ENCODE results near the gene THSD4.

The THSD4 gene

DNA sequence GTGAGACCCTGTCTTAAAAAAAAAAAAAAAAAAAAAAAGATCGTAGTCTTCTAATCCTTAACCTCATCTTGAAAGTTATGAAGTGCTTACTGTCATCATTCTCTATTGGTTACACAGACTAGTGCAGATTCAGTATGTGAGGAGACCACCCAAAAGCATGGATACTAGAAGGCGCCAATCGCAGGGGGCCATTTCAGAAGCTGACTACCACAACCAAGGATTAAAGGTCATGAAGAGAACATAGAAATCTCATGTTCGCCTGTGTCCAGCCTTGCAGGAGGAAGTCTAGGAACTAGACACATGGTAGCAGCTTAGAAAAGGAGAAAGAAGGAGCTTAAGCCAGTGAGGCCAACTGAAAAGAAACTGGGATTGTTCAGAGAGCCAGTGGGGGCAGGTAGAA, 207.8 kb downstream of the THSD4 start:
- Histone ChIP-seq H3K9me3 (ENCODE audit: control insufficient read depth in 5 of 5, low read length in 5 of 5) (no peaks in the 10 kb centered on the region), H3K27ac (ENCODE audit: low read depth, low read length) (no peak overlapping the region)

DNA sequence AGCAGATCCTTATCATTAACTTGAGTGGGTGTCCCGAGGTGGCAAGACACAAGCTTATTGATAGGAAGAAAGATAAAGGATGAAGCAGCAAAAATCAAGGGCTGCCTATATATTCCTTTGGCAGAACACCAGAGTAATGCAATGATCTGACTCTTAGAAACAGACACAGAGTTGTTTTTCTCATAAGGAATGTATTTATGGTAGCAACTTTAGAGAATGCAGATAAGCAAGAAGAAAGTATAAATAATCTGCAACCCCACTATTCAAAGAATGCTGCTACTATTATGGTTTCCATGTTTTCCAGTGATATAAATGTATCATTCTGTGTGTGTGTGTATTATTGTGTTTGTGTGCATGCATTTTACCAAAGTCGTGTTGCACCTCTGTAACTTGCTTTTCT, 208.3 kb downstream of the THSD4 start:
- Histone ChIP-seq H3K9me3 (ENCODE audit: control insufficient read depth in 5 of 5, low read length in 5 of 5) (no peaks in the 10 kb centered on the region), H3K36me3 (ENCODE audit: control insufficient read depth in 5 of 5, insufficient read depth in 5 of 5, low read length in 5 of 5) (no peaks in the 10 kb centered on the region), H3K9ac (ENCODE audit: low read length in 5 of 5) (no peak overlapping the region), H3K27me3 (ENCODE audit: control insufficient read depth in 5 of 5, insufficient read depth in 4 of 5, low read length in 5 of 5) (no peaks in the 10 kb centered on the region), H3K4me3 (ENCODE audit: low read depth in 1 of 5, low read length in 5 of 5) (no peak overlapping the region), H3K4me1 (ENCODE audit: control insufficient read depth in 5 of 5, insufficient read depth in 5 of 5, low read length in 5 of 5) (no peaks in the 10 kb centered on the region), H3K27ac (ENCODE audit: low read depth, low read length) (no peak overlapping the region)

More for the DNA sequence above, 207.8 kb downstream of the THSD4 start:
- H3K4me3 ChIP-seq (ENCODE audit: low read depth in 1 of 5, low read length in 5 of 5): no peak overlapping the region
- H3K4me1 ChIP-seq (ENCODE audit: control insufficient read depth in 5 of 5, insufficient read depth in 5 of 5, low read length in 5 of 5): no peaks in the 10 kb centered on the region
- H3K9ac ChIP-seq (ENCODE audit: low read length in 5 of 5): no peak overlapping the region
- H3K27me3 ChIP-seq (ENCODE audit: control insufficient read depth in 5 of 5, insufficient read depth in 4 of 5, low read length in 5 of 5): no peaks in the 10 kb centered on the region
- no peaks in the 10 kb centered on the region for H3K36me3 ChIP-seq (ENCODE audit: control insufficient read depth in 5 of 5, insufficient read depth in 5 of 5, low read length in 5 of 5)

DNA sequence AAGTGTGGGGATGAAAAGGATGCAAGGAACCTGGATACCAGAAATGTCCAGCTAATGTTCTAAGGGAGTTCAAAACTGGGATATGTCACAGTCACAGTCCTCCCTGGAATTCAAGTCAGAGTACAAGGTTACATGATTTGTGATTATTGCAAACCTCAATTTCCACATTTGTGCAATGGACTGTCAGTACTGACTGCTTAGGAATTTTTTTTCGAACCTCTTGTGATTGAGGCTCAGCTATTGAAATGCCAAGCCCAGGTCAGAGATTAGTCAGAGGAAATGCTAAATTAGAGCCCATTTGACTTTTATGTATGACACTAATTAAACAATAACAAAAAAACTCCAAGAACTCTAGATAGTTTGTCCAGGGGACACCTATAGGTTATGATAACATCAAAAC, 210.2 kb downstream of the THSD4 start:
- H3K4me3 ChIP-seq (ENCODE audit: low read depth in 1 of 5, low read length in 5 of 5): no peak overlapping the region
- H3K9me3 ChIP-seq (ENCODE audit: control insufficient read depth in 5 of 5, low read length in 5 of 5): no peaks in the 10 kb centered on the region
- no peaks in the 10 kb centered on the region for H3K4me1 ChIP-seq (ENCODE audit: control insufficient read depth in 5 of 5, insufficient read depth in 5 of 5, low read length in 5 of 5)
- no peak overlapping the region for H3K27ac ChIP-seq (ENCODE audit: low read depth, low read length)
- no peak overlapping the region for H3K9ac ChIP-seq (ENCODE audit: low read length in 5 of 5)
- no peaks in the 10 kb centered on the region for H3K27me3 ChIP-seq (ENCODE audit: control insufficient read depth in 5 of 5, insufficient read depth in 4 of 5, low read length in 5 of 5)
- H3K36me3 ChIP-seq (ENCODE audit: control insufficient read depth in 5 of 5, insufficient read depth in 5 of 5, low read length in 5 of 5): no peaks in the 10 kb centered on the region

DNA sequence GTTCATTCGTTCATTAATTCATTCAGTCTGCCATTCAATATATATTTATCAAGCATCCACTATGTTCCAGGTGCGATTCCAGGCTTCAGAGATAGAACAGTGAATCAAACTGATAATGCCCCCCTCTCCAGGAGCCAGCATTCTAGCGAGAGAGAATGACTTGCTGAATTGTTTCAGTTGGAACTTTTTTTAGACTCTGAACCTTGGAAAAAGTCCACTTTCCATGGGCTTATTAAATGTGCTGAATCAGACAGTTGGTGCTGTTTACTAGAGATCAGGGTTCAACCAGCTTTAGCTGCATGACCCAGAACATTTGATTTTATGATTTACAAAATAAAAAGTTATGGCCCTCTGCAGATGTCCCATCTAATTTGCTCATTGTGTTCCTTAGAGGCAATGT, 213.2 kb downstream of the THSD4 start:
- no peaks in the 10 kb centered on the region for H3K36me3 ChIP-seq (ENCODE audit: control insufficient read depth in 5 of 5, insufficient read depth in 5 of 5, low read length in 5 of 5)
- H3K9me3 ChIP-seq (ENCODE audit: control insufficient read depth in 5 of 5, low read length in 5 of 5): no peaks in the 10 kb centered on the region
- H3K4me3 ChIP-seq (ENCODE audit: low read depth in 1 of 5, low read length in 5 of 5): no peak overlapping the region
- H3K27me3 ChIP-seq (ENCODE audit: control insufficient read depth in 5 of 5, insufficient read depth in 4 of 5, low read length in 5 of 5): no peaks in the 10 kb centered on the region
- peaks cover 0 to 3% (median 1%) of the 10 kb centered on the region in 5 donors for H3K4me1 ChIP-seq (ENCODE audit: control insufficient read depth in 5 of 5, insufficient read depth in 5 of 5, low read length in 5 of 5)
- no peak overlapping the region for H3K27ac ChIP-seq (ENCODE audit: low read depth, low read length)
- H3K9ac ChIP-seq (ENCODE audit: low read length in 5 of 5): no peak overlapping the region

DNA sequence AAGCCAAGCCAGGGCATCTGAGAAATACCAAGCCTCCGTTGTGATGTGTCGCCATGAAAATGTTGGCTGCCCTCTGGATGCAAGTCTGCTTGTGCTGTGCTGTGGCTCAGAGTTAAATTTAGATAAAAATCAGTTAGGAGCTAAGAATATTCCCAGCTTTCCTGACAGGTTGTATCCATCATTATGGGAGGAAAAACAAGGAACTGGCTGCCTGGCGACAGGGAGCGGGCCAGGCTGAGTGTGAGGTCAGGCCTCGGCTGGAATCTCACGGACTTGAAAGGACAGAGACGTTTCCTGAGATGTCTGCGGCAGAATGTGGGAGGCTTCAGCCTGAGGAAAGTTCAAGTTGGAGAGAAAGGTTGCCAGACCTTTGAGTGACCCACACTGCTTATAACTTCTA, 213.8 kb downstream of the THSD4 start:
- H3K9me3 ChIP-seq (ENCODE audit: control insufficient read depth in 5 of 5, low read length in 5 of 5): no peaks in the 10 kb centered on the region
- H3K36me3 ChIP-seq (ENCODE audit: control insufficient read depth in 5 of 5, insufficient read depth in 5 of 5, low read length in 5 of 5): no peaks in the 10 kb centered on the region
- H3K4me3 ChIP-seq (ENCODE audit: low read depth in 1 of 5, low read length in 5 of 5): no peak overlapping the region
- H3K4me1 ChIP-seq (ENCODE audit: control insufficient read depth in 5 of 5, insufficient read depth in 5 of 5, low read length in 5 of 5): peaks cover 0 to 9% (median 4%) of the 10 kb centered on the region in 5 donors
- no peak overlapping the region for H3K27ac ChIP-seq (ENCODE audit: low read depth, low read length)
- no peak overlapping the region for H3K9ac ChIP-seq (ENCODE audit: low read length in 5 of 5)
- H3K27me3 ChIP-seq (ENCODE audit: control insufficient read depth in 5 of 5, insufficient read depth in 4 of 5, low read length in 5 of 5): no peaks in the 10 kb centered on the region

DNA sequence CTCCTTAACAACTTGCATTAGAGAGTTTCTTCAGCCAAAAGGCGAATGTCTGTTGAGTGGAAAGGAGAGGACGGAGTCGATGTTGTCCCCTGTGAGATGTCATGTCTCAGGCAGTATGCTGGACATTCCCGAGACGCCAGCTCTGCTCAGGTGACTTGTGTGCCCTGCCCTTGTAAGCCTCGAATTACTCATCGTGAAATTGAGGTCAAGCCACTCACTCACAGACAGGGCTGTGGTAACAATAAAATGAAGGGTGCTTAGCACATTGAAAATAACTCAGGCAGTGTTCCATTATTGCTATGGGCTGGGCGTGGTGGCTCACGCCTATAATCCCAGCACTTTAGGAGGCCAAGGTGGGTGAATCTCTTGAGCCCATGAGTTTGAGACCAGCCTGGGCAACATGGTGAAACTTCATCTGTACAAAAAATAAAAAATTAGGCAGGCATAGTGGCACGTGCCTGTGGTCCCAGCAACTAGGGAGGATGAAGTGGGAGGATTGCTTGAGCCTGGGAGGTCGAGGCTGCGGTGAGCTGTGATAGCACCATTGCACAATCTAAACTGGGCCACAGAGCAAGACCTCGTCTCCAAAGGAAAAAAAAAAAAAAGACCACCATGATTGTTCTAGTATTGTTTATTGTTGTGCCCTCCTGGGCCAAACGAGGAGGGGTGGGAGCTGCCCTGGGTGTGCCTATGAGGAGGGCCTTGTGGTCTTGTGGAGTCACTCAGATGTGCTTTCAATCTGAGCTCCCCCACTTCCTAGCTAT, 214.4 kb downstream of the THSD4 start:
- no peak overlapping the region for H3K9ac ChIP-seq (ENCODE audit: low read length in 5 of 5)
- peaks cover 0 to 15% (median 8%) of the 10 kb centered on the region in 5 donors for H3K4me1 ChIP-seq (ENCODE audit: control insufficient read depth in 5 of 5, insufficient read depth in 5 of 5, low read length in 5 of 5)
- H3K36me3 ChIP-seq (ENCODE audit: control insufficient read depth in 5 of 5, insufficient read depth in 5 of 5, low read length in 5 of 5): no peaks in the 10 kb centered on the region
- no peak overlapping the region for H3K27ac ChIP-seq (ENCODE audit: low read depth, low read length)
- no peaks in the 10 kb centered on the region for H3K9me3 ChIP-seq (ENCODE audit: control insufficient read depth in 5 of 5, low read length in 5 of 5)
- H3K4me3 ChIP-seq (ENCODE audit: low read depth in 1 of 5, low read length in 5 of 5): no peak overlapping the region
- H3K27me3 ChIP-seq (ENCODE audit: control insufficient read depth in 5 of 5, insufficient read depth in 4 of 5, low read length in 5 of 5): no peaks in the 10 kb centered on the region

DNA sequence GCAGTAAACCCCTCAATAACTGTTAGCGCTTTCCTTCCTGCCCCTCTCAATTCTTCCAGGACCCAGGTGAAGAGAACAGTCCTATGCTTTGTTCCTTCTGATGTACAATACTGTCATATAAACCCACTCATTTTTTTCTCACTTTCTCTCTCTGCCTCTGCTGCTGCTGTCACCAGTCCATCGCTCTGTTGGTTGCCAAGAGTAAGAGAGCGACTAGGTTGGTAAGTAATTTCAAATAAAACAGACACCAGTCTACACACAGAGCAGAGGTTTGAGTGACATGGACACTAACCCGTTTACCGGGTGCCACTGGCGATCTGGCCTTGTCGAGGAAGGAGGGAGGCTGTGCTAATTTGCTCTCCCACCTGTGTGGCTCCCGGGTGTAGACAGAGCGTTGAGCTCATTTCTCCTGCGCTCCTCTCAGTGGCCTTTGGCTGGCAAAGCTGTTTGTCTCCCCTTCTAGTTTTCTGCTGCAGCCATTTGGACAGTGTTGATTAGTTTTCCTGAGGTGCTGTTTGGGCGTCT, 215.4 kb downstream of the THSD4 start:
- Histone ChIP-seq H3K9ac (ENCODE audit: low read length in 5 of 5) (no peak overlapping the region), H3K4me1 (ENCODE audit: control insufficient read depth in 5 of 5, insufficient read depth in 5 of 5, low read length in 5 of 5) (peaks cover 0 to 18% (median 9%) of the 10 kb centered on the region in 5 donors), H3K36me3 (ENCODE audit: control insufficient read depth in 5 of 5, insufficient read depth in 5 of 5, low read length in 5 of 5) (no peaks in the 10 kb centered on the region), H3K4me3 (ENCODE audit: low read depth in 1 of 5, low read length in 5 of 5) (no peak overlapping the region), H3K9me3 (ENCODE audit: control insufficient read depth in 5 of 5, low read length in 5 of 5) (no peaks in the 10 kb centered on the region), H3K27me3 (ENCODE audit: control insufficient read depth in 5 of 5, insufficient read depth in 4 of 5, low read length in 5 of 5) (no peaks in the 10 kb centered on the region), H3K27ac (ENCODE audit: low read depth, low read length) (no peak overlapping the region)

DNA sequence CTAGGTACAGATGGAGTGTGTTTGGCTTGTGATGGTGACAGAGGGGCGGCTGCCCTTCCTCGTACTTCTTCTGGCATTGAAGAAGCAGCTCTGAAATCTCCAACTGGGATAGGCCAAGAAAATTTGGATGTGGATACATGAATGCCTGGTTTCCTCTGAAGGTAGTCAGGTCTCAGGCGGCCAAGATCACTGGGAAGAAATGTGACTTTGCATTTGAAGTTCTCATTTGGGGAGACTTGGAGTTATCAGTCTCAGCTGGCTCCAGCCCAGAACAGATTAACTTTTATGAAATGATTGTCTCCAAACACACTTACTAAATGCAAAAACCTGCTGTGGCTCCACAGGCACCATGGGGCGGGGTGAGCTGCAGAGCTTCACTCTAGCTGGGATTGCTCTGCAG, 215.9 kb downstream of the THSD4 start:
- H3K9me3 ChIP-seq (ENCODE audit: control insufficient read depth in 5 of 5, low read length in 5 of 5): no peaks in the 10 kb centered on the region
- H3K9ac ChIP-seq (ENCODE audit: low read length in 5 of 5): no peak overlapping the region
- H3K27ac ChIP-seq (ENCODE audit: low read depth, low read length): no peak overlapping the region
- peaks cover 0 to 18% (median 9%) of the 10 kb centered on the region in 5 donors for H3K4me1 ChIP-seq (ENCODE audit: control insufficient read depth in 5 of 5, insufficient read depth in 5 of 5, low read length in 5 of 5)
- no peaks in the 10 kb centered on the region for H3K36me3 ChIP-seq (ENCODE audit: control insufficient read depth in 5 of 5, insufficient read depth in 5 of 5, low read length in 5 of 5)
- H3K4me3 ChIP-seq (ENCODE audit: low read depth in 1 of 5, low read length in 5 of 5): no peak overlapping the region
- no peaks in the 10 kb centered on the region for H3K27me3 ChIP-seq (ENCODE audit: control insufficient read depth in 5 of 5, insufficient read depth in 4 of 5, low read length in 5 of 5)

DNA sequence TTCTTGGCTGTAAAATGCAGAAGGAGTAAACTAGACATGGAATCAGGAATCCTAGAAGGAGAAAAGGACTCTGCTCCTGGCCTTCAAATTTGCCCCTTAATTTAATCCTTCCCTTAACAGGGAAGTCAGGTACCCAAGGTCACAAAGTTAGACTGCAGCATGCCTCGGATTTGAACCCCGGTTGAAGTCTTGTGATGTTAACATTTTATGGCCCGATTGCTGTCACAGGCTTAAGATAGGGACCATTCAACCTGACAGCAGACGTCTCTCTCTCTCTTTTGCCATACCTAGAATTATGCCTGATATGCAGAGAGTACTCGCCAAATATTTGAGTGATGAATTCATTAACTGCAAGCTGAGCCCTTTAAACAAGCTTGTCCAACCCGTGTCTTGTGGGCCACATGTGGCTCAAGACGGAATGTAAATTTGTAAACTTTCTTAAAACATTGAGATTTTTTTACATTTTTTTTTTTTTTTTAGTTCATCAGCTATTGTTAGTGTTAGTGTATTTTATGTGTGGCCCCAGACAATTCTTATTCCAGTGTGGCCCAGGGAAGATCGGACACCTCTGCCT, 217.2 kb downstream of the THSD4 start:
- H3K36me3 ChIP-seq (ENCODE audit: control insufficient read depth in 5 of 5, insufficient read depth in 5 of 5, low read length in 5 of 5): no peaks in the 10 kb centered on the region
- H3K9ac ChIP-seq (ENCODE audit: low read length in 5 of 5): no peak overlapping the region
- no peaks in the 10 kb centered on the region for H3K9me3 ChIP-seq (ENCODE audit: control insufficient read depth in 5 of 5, low read length in 5 of 5)
- no peaks in the 10 kb centered on the region for H3K27me3 ChIP-seq (ENCODE audit: control insufficient read depth in 5 of 5, insufficient read depth in 4 of 5, low read length in 5 of 5)
- H3K4me1 ChIP-seq (ENCODE audit: control insufficient read depth in 5 of 5, insufficient read depth in 5 of 5, low read length in 5 of 5): peaks cover 0 to 18% (median 9%) of the 10 kb centered on the region in 5 donors
- no peak overlapping the region for H3K4me3 ChIP-seq (ENCODE audit: low read depth in 1 of 5, low read length in 5 of 5)
- H3K27ac ChIP-seq (ENCODE audit: low read depth, low read length): no peak overlapping the region

DNA sequence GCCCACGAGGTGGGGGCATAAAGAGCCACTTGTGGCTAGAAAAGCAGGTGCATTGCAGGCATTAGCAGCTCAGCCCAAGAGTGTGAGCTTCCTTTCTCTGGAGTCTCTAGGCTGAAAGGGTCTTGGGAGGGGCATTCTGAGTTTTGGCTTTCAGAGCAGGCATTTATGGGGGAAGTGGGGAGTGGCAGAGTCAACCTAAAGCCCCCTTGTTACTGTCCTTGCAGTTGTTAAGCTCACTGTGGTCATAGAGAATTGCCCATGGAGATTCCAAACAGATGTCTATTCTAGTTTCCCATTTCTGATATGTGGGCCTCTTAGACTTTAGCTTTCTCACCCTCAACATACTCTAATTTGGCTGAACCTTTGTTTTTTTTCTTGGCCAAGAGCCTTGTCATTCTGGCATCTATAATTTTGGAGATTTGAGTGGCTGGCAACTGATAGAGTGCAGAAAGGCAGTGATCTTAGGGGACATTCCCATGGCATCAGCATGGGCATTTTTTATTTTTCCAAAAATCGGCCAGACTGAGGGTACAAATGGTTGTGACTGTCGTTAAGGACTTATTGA, 217.9 kb downstream of the THSD4 start:
- peaks cover 0 to 18% (median 9%) of the 10 kb centered on the region in 5 donors for H3K4me1 ChIP-seq (ENCODE audit: control insufficient read depth in 5 of 5, insufficient read depth in 5 of 5, low read length in 5 of 5)
- no peaks in the 10 kb centered on the region for H3K27me3 ChIP-seq (ENCODE audit: control insufficient read depth in 5 of 5, insufficient read depth in 4 of 5, low read length in 5 of 5)
- no peaks in the 10 kb centered on the region for H3K9me3 ChIP-seq (ENCODE audit: control insufficient read depth in 5 of 5, low read length in 5 of 5)
- no peak overlapping the region for H3K9ac ChIP-seq (ENCODE audit: low read length in 5 of 5)
- no peak overlapping the region for H3K27ac ChIP-seq (ENCODE audit: low read depth, low read length)
- H3K36me3 ChIP-seq (ENCODE audit: control insufficient read depth in 5 of 5, insufficient read depth in 5 of 5, low read length in 5 of 5): no peaks in the 10 kb centered on the region
- H3K4me3 ChIP-seq (ENCODE audit: low read depth in 1 of 5, low read length in 5 of 5): no peak overlapping the region
